ENCODE data around the gene TPK1. TPM values are rescaled to one million over a fixed set of nuclear protein-coding genes. Genes with fewer than 3 reads are reported as not detected.

The TPK1 gene
- total and polyA plus RNA-seq, 2 of the 13 experiments (the other 11 are each of a cell fraction or from before 2014, with no cell fraction given), result 1.0 to 1.2 TPM

- TF ChIP-seq STAT6 (CRISPR knock-in tag; IDR thresholded peaks at IDR 0.05; ENCODE audit: borderline replicate concordance), result peak; percentile 53; the same call in 1 of the 2 replicates
- 0 out of 2 replicates have a peak, but pooled peaks have one; percentile 46 for TF ChIP-seq ZNF589 (CRISPR knock-in tag; conservative IDR thresholded peaks at IDR 0.05)
- 0 out of 2 replicates have a peak, but pooled peaks have one; percentile 27 for TF ChIP-seq REL (CRISPR knock-in tag; conservative IDR thresholded peaks at IDR 0.05)
- TF ChIP-seq TFDP1 (CRISPR knock-in tag; IDR thresholded peaks at IDR 0.05; ENCODE audit: borderline replicate concordance), result peak; percentile 84; the same call in 1 of the 2 replicates
- 0 out of 2 replicates have a peak, but pooled peaks have one; percentile 55 for TF ChIP-seq ZNF557 (CRISPR knock-in tag; IDR thresholded peaks at IDR 0.05)
- peak; percentile 58 for TF ChIP-seq GMEB2 (CRISPR knock-in tag; IDR thresholded peaks at IDR 0.05; ENCODE audit: low read depth)
- TF ChIP-seq MAF1 (CRISPR knock-in tag; IDR thresholded peaks at IDR 0.05; ENCODE audit: borderline replicate concordance), result peak; percentile 60; the same call in 1 of the 2 replicates
- TF ChIP-seq PHF21A (CRISPR knock-in tag; IDR thresholded peaks at IDR 0.05), result no peak; the same call in 1 of the 2 replicates
- TF ChIP-seq ELF3 (CRISPR knock-in tag; IDR thresholded peaks at IDR 0.05), result peak; percentile 90
- TF ChIP-seq PBX3 (CRISPR knock-in tag; IDR thresholded peaks at IDR 0.05; ENCODE audit: borderline replicate concordance), result 0 out of 2 replicates have a peak, but pooled peaks have one; percentile 49
- no peak for TF ChIP-seq ZBTB8A (CRISPR knock-in tag; IDR thresholded peaks at IDR 0.05; ENCODE audit: borderline replicate concordance, low read depth)
- TF ChIP-seq E2F1 (CRISPR knock-in tag; IDR thresholded peaks at IDR 0.05), result peak; percentile 77
- TF ChIP-seq HNF1B (CRISPR knock-in tag; IDR thresholded peaks at IDR 0.05), result peak; percentile 56; the same call in 1 of the 2 replicates
- TF ChIP-seq ARHGAP35 (CRISPR knock-in tag; IDR thresholded peaks at IDR 0.05; ENCODE audit: borderline replicate concordance), result 0 out of 2 replicates have a peak, but pooled peaks have one; percentile 72
- TF ChIP-seq ZNF788 (CRISPR knock-in tag; IDR thresholded peaks at IDR 0.05; ENCODE audit: borderline replicate concordance), result peak; percentile 87; the same call in 1 of the 2 replicates
- TF ChIP-seq NR2C2 (CRISPR knock-in tag; IDR thresholded peaks at IDR 0.05; ENCODE audit: borderline replicate concordance), result no peak; the same call in 1 of the 2 replicates
- no peak for TF ChIP-seq TCF7 (IDR thresholded peaks at IDR 0.05; ENCODE audit: low read depth)
Observed at GRCh38 chr7:144835652-144836544, at the start of gene TPK1 (continued).

All from HepG2 (cell line).